Keratinocyte (primary cell): ENCODE results near the gene ACAD9.
"Not testable (repeated sequence)": the region's sequence is repeated elsewhere in the genome, so short reads cannot be mapped to it uniquely, and the experiment has no call there.

Source experiments
- EZH2 ChIP-seq: IDR thresholded peaks from one replicate; pipeline ENCODE4 v1.6.1; 2012; ENCODE audit warnings: inconsistent platforms, mild to moderate bottlenecking, low read length, moderate library complexity
- TF ChIP-seq, protein P1 (sequence below), 3 experiments: IDR thresholded peaks in 1 of 3; conservative IDR thresholded peaks in 1 of 3; optimal IDR thresholded peaks in 1 of 3; 2 replicates in 2 of 3; 3 replicates in 1 of 3; pipeline versions ENCODE3 to v1.5.1; 2011; ENCODE audit warnings: low read length in 3 of 3, mild to moderate bottlenecking in 3 of 3, moderate library complexity in 2 of 3, control low read depth in 1 of 3, inconsistent platforms in 1 of 3; ENCODE audit not compliant: insufficient read depth in 2 of 3; ENCODE audit errors: extremely low read depth in 1 of 3

- TF ChIP-seq, protein P1, sequence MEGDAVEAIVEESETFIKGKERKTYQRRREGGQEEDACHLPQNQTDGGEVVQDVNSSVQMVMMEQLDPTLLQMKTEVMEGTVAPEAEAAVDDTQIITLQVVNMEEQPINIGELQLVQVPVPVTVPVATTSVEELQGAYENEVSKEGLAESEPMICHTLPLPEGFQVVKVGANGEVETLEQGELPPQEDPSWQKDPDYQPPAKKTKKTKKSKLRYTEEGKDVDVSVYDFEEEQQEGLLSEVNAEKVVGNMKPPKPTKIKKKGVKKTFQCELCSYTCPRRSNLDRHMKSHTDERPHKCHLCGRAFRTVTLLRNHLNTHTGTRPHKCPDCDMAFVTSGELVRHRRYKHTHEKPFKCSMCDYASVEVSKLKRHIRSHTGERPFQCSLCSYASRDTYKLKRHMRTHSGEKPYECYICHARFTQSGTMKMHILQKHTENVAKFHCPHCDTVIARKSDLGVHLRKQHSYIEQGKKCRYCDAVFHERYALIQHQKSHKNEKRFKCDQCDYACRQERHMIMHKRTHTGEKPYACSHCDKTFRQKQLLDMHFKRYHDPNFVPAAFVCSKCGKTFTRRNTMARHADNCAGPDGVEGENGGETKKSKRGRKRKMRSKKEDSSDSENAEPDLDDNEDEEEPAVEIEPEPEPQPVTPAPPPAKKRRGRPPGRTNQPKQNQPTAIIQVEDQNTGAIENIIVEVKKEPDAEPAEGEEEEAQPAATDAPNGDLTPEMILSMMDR (optimal IDR thresholded peaks at IDR 0.05 in 1 of 3, IDR thresholded peaks at IDR 0.05 in 1 of 3, conservative IDR thresholded peaks at IDR 0.05 in 1 of 3; ENCODE audit: extremely low read depth in 1 of 3, insufficient read depth in 2 of 3, low read length in 3 of 3): not testable (repeated sequence)
- TF ChIP-seq EZH2: not testable (repeated sequence)
Measured at GRCh38 chr3:128830762-128831161, 48.7 kb upstream of the ACAD9 start.
